Measurements from ENCODE around the gene ATG12.
"Not testable (repeated sequence)": the region's sequence is repeated elsewhere in the genome, so short reads cannot be mapped to it uniquely, and the experiment has no call there.

Gene ATG12

DNA sequence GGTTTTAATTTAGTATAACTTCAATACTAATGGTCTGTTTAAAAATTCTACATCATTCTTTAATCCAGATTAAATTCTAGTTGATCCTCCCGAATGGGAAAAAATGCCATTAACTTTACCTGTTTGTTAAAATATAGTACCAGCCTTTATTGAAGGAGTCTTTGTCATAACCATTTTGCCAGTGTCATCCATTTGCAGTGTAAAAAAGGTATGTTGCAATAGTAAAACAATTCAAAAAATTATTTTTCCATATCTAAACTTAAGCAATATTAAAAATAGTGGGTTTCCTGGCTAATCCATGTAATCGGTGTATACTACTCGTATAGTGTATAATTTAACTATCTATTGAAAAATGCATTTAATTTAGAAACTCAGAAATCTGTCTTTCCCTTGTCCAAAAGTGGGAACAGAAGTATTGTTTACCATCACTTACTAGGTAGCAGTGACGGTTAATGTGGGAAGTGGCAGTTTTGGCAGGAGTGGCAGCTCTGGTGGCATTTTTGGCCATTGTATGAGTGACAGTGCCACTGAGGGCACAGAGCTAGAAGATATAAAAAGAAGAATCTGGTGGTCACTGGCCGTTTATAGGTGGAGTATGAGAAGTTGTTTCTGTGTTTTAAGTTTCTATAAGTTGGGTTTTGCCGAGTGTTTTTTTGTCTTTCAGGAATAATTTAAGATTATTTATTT is 2.2 kb upstream of the ATG12 start:
- DNase-seq (ENCODE audit: extremely low read depth in 1 of 2, low read depth in 1 of 2) = no peak

DNA sequence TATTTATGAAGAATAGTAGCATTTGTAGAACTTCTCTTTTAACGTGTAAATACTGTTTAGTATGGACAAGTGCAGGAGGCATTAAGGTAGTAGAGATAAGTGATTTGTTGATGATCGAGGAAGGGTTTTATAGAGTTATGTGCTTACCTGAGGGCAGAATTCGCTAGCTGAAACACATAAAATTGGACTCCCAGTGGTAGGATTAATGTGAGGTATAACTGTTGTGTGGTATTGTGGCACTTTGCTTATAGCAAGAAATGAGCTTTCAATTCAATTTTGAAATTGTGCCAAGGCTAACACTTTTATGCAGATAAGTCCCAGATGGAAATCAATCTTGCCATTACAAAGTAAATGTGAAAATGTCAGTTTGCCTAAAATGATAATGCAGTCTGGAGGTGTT is 1.6 kb upstream of the ATG12 start:
- no peak for DNase-seq (ENCODE audit: extremely low read depth in 1 of 2, low read depth in 1 of 2)

- DNase-seq (ENCODE audit: extremely low read depth in 1 of 2, low read depth in 1 of 2) = no peak
These were observed 947 bp upstream of the ATG12 start for GRCh38 chr5:115842089-115842935.

- DNase-seq (ENCODE audit: extremely low read depth in 1 of 2, low read depth in 1 of 2) = no peak
These were observed 492 bp downstream of the ATG12 start for GRCh38 chr5:115840873-115841272.

DNA sequence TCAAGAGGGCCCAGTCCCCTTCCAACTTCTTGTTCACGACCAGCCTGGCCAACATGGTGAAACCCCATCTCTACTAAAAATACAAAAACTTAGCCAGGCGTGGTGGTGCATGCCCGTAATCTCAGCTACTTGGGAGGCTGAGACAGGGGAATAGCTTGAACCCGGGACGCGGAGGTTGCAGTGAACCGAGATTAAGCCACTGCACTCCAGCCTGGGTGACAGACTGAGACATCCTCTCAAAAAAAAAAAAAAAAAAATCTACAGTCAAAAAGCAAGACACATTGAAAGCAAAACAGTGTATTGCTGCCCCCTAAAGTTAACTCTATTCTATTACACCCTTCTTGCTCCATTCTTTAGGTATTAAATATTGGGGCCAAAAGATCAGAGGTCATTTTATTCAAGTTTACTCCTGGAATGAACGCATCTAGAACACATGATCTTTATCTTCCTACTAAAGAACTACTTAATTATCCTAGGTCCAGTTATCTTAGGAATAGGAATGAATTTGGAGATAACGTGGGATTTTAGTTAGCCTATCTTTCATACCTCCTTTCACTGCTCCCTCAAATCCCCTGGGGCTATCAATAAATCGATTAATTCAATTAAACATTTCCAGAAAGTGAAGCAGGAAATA is 2.4 kb downstream of the ATG12 start:
- DNase-seq (ENCODE audit: extremely low read depth in 1 of 2, low read depth in 1 of 2) = no peak

GRCh38 chr5:115835481-115835880 is 5.9 kb downstream of the ATG12 start:
- DNase-seq (ENCODE audit: extremely low read depth in 1 of 2, low read depth in 1 of 2) = no peak

GRCh38 chr5:115831163-115831768 is 10.1 kb downstream of the ATG12 start:
- no peak for DNase-seq (ENCODE audit: extremely low read depth in 1 of 2, low read depth in 1 of 2)

DNA sequence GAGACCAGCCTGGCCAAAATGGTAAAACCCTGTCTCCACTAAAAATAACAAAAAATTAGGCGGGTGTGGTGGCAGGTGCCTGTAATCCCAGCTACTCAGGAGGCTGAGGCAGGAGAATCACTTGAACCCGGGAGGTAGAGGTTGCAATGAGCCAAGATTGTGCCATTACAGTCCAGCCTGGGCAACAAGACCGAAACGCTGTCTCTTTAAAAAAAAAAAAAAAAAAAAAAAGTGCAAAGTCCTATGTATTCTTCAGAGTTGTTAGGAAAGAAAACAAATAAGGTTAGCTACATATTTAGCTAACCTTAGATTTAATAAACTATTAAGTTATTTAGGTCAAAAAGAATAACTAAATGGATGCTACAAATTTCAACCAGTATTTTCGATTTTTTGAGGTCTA is 11.5 kb downstream of the ATG12 start:
- DNase-seq (ENCODE audit: extremely low read depth in 1 of 2, low read depth in 1 of 2) = no peak

DNA sequence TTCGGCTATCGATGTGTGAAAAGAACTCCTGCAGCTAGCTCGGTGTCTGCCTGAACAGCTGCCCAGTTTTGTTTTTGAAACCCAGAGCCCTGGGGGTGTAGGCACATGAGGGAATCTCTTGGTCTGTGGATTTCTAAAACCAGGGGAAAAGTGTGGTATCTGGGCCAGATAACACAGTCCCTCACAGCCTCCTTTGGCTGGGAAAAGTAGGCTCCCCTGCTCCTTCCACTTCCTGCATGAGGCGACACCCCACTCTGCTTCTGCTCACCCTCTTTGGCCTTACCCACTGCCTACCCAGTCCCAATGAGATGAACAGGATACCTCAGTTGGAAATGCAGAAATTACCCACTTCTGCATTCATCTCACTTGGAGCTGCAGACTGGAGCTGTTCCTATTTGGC is 15.4 kb downstream of the ATG12 start:
- no peak for DNase-seq (ENCODE audit: extremely low read depth in 1 of 2, low read depth in 1 of 2)

- not testable (repeated sequence) for DNase-seq (ENCODE audit: extremely low read depth in 1 of 2, low read depth in 1 of 2)
These were observed 16.4 kb downstream of the ATG12 start for GRCh38 chr5:115824983-115825382.

GRCh38 chr5:115820846-115821245 is 20.5 kb downstream of the ATG12 start:
- DNase-seq (ENCODE audit: extremely low read depth in 1 of 2, low read depth in 1 of 2) = no peak

DNA sequence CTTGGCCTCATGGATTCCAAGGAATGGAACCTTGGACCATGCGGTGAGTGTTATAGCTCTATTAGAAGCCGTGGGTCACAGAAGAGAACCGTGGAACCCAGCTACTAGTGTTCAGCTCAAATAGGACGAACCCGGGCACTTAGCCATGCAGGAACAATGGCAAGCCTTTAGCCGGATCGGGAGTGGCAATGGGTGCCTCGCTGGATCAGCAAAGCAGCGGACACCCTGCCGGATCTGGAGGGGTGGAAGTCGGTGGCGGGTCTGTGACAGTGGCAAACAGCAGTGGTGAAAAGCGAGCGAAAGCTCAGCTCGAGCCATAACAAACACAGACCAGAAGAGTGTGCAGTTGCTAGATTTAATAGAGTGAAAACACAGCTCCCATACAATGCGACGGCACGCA is 22.5 kb downstream of the ATG12 start:
- DNase-seq (ENCODE audit: extremely low read depth in 1 of 2, low read depth in 1 of 2) = no peak

- no peak for DNase-seq (ENCODE audit: extremely low read depth in 1 of 2, low read depth in 1 of 2)
These were observed 24.0 kb downstream of the ATG12 start for GRCh38 chr5:115817386-115817785.

DNA sequence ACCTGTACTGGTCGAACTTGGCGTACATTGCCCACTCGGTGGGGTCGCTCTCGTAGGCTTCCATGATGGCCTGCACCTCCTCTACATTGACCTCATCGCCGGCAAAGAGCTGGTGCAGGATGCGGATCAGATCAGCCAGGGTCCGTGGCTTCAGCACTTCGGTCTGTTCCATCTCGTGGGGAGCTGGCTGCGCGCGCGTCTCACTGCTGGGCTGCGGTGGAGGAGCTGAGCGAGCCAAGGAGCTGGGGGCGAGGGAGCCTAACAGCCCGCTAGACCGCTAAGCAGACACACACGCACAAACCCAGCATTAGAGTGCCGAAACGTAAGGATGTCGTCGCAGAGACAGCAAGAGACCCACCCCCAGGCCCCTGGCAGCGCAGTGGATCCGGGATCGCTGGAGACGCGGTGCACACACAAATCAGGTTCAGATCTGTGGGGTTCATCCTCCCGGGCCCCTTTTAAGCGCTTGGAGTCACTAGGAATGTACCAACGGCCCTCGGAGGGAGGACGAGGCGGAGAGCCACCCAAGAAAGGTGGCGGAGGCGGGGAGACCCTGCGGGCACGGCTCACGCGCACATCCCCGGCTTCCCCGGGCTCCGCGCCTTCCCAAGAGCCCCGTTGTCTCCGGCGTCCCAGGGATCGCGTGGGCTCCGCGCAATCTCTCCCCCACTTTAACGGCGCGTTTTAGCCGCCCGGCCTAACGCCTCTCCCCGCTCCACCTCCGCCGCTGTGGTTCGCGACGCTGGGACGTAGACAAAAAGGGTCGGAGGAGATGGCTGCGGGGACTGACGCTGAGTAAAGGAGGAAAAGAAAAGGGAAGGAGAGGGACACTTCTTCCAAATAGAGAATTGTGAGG is 24.9 kb downstream of the ATG12 start, which contains the start of gene CDO1:
Gene CDO1 (minus strand): TSS at position 434 of the 856 bp plus-strand sequence. CDS start 262 bp downstream, at position 172.
- no peak for DNase-seq (ENCODE audit: extremely low read depth in 1 of 2, low read depth in 1 of 2)

DNA sequence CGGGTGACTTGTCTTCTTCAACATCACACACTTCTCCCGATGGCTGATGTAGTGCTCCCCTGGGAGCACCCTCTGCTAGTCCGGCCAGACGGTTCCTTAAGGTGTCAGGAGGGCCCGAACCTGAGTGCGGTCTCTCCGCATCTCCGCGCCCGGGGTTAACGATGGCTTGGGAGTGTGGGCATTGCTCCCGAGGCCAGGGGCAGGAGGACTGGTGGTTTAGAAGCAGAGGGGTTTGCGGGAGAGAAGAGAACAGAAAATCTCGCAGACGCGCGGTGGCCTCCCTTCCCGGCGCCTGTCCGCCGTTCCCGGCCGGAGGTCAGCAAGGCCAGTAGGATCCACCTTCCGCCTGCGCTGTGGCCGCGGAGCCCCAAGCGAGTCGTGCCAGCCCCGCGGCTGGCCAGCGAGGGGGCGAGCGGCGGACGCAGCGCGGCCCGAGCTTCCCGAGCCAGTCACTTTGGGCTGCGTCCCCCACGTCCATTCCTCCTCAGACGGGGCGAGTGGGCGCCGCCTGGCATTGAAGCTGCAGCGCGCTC is 25.6 kb downstream of the ATG12 start:
- no peak for DNase-seq (ENCODE audit: extremely low read depth in 1 of 2, low read depth in 1 of 2)

GRCh38 chr5:115815006-115815692 is 26.2 kb downstream of the ATG12 start:
- DNase-seq (ENCODE audit: extremely low read depth in 1 of 2, low read depth in 1 of 2) = no peak

- no peak for DNase-seq (ENCODE audit: extremely low read depth in 1 of 2, low read depth in 1 of 2)
These were observed 27.6 kb downstream of the ATG12 start for GRCh38 chr5:115813719-115814118.

DNA sequence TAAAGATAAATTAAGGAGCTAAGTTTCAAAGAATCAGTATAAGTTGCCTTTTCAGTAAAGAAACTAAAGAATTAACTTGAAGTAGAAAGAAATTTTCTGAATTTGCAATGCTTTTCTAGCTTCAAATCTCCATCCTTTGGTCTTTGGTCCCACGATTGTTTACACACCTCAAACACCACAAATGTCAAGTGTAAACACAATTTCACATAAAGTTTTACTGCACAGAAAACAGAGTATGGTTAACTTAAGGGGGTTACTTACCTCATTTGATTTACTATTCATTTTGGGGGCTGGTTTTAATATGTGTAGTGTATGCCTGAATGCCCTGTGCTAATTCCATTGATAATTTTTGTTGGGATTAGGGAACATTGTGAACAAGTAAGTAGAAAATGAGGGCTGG is 29.0 kb downstream of the ATG12 start:
- DNase-seq (ENCODE audit: extremely low read depth in 1 of 2, low read depth in 1 of 2) = no peak

DNA sequence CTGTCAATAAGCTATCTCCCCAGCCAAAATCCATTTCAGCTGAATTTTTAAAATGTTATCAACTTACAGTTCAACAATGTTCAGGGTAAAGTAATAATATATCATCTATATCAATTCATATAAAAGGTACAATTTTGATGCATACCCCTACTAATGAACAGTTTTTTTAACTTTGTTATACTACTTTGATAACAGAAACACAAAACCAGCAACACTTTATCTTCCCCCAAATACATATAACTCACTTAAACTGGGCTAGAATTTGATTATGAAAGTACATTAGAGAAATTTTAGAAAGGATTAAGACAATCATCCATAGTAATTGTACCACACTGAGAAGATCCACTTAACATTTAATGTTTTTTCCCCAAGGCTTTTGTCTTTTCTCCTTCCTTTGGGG is 30.0 kb downstream of the ATG12 start:
- DNase-seq (ENCODE audit: extremely low read depth in 1 of 2, low read depth in 1 of 2) = no peak

DNA sequence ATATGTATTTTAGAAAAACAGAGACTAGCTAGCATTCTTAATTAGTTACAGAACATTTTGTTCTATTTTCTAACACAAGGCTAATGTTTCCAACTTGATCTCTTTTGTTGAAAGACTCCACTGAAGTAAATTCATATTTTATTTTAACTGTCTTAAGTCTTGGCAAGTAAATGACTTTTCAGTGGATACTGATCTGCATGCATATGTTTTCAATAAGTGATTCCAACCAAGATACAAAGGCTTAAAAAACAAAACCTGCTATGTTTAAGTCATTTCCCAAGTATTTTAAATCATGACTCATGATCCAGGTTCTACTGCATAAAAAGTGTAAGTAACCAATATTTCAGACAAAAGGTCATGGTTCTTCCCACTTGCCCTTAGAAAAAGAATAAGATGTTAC is 30.6 kb downstream of the ATG12 start:
- DNase-seq (ENCODE audit: extremely low read depth in 1 of 2, low read depth in 1 of 2) = no peak
